22Rv1 (cell line): ENCODE results near the gene SPOCK1.

ENCODE experiments used
- CTCF ChIP-seq: fragments of 450-650 bp; IDR thresholded peaks from 2 replicates; pipeline ENCODE4 v1.5.1; 2017; ENCODE audit warnings: mild to moderate bottlenecking
- ZFX ChIP-seq: fragments of 450-650 bp; IDR thresholded peaks from 2 replicates; pipeline ENCODE4 v1.6.1; 2017; ENCODE audit warnings: antibody characterized with exemption, borderline replicate concordance

GRCh38 chr5:137439645-137440044 is 59.5 kb downstream of the SPOCK1 start:
- TF ChIP-seq CTCF: no peak
- no peak for TF ChIP-seq ZFX
